ENCODE data around the gene GCC1. TPM values are rescaled to one million over a fixed set of nuclear protein-coding genes. Genes with fewer than 3 reads are reported as not detected.
A peak's percentile ranks its signal among the peaks of the same experiment; 100 is the strongest.

The GCC1 gene
- 17.4 and 17.5 TPM in 2 replicates for total RNA-seq
- long read RNA-seq, full-length matches to known transcripts, result 59 of 73 reads
- long read RNA-seq, partial matches to known transcripts, result 0 of 73 reads
- long read RNA-seq, other reads (novel, unspliced or antisense), result 14 of 73 reads

GRCh38 chr7:127585044-127585953, at the start of gene GCC1:
Gene GCC1 (minus strand): TSS chr7:127585596. CDS start chr7:127585182, 414 bp downstream.
- peaks cover 14% of the 10 kb centered on the region for H3K36me3 Mint-ChIP-seq (ENCODE audit: insufficient read depth)
- H3K27ac Mint-ChIP-seq, result peak within 1 kb of the TSS; percentile 91
- H3K4me1 Mint-ChIP-seq (ENCODE audit: low read depth), result peaks cover 20% of the 10 kb centered on the region
- H3K9me3 Mint-ChIP-seq (ENCODE audit: low read depth), result no peaks in the 10 kb centered on the region
- TF ChIP-seq CTCF (IDR thresholded peaks at IDR 0.05; ENCODE audit: unreplicated experiment), result no peak
- no peaks in the 10 kb centered on the region for H3K27me3 Mint-ChIP-seq
- peak; percentile 93 for DNase-seq (ENCODE audit: low spot score, unreplicated experiment)
- peak within 1 kb of the TSS; percentile 92 for H3K4me3 Mint-ChIP-seq (ENCODE audit: low read depth)

DNA sequence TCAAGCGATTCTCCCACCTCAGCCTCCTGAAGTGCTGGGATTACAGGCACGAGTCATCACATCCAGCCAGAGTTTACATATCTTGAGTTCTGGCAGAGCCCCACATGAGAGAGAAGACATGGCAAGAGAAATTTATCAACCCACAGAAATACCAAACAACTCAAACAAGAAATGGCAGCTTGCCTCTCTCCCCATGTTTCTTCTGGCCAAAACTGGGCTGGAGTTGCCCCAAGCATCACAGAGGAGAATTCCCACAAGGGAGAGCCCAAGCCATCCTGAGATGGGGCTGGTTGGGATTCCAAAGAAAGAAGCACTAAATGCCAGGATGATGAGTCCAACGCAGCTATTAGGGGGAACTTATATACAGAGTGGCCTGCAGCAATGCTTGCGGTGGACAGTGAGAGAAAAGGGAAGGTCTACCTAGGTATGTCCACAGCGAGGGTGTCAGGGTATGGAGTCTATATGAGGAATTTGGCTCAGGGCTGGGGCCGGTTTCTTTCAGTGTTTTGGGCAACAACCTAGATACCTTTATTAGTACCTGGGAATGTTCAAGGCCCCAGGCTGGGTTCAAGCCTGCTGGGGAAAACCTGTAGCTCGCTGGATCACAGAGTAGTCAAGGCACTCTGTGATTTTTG, 47.0 kb upstream of the GCC1 start:
- DNase-seq (ENCODE audit: low spot score, unreplicated experiment), result no peak
- H3K27me3 Mint-ChIP-seq, result peaks cover 9% of the 10 kb centered on the region
- H3K36me3 Mint-ChIP-seq (ENCODE audit: insufficient read depth), result no peaks in the 10 kb centered on the region
- H3K9me3 Mint-ChIP-seq (ENCODE audit: low read depth), result no peaks in the 10 kb centered on the region
- no peak overlapping the region for H3K27ac Mint-ChIP-seq
- no peak overlapping the region for H3K4me3 Mint-ChIP-seq (ENCODE audit: low read depth)
- no peak for TF ChIP-seq CTCF (IDR thresholded peaks at IDR 0.05; ENCODE audit: unreplicated experiment)
- H3K4me1 Mint-ChIP-seq (ENCODE audit: low read depth), result peaks cover 5% of the 10 kb centered on the region

GRCh38 chr7:127629268-127629854, 44.0 kb upstream of the GCC1 start:
- Mint-ChIP-seq H3K36me3 (ENCODE audit: insufficient read depth) (no peaks in the 10 kb centered on the region), H3K9me3 (ENCODE audit: low read depth) (peaks cover 3% of the 10 kb centered on the region), H3K4me1 (ENCODE audit: low read depth) (peaks cover 2% of the 10 kb centered on the region), H3K4me3 (ENCODE audit: low read depth) (no peak overlapping the region), H3K27ac (no peak overlapping the region), H3K27me3 (peaks cover 12% of the 10 kb centered on the region)
- DNase-seq (ENCODE audit: low spot score, unreplicated experiment), result peak; percentile 51
- TF ChIP-seq CTCF (IDR thresholded peaks at IDR 0.05; ENCODE audit: unreplicated experiment), result peak; percentile 72

DNA sequence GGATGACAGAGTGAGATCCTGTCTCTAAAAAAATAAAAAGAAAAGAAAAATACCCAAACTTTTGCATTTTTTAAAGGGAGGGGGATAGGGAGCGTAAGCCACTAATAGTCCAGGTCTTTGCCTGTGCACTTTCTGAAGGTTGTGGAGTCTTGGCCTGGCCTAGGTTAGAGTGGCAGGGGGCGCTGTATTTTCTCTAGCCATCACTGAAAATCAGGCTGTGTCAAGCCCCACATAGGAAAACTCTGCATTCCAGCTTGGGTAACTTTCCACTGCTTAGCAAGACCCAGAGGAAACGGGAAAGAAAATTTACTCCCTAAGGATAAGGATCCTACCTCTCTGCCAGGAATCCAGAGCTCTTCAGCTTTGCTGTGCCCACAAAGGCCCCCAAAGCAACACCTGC, 43.0 kb upstream of the GCC1 start:
- Mint-ChIP-seq H3K27ac (no peak overlapping the region), H3K9me3 (ENCODE audit: low read depth) (peaks cover 3% of the 10 kb centered on the region)
- no peak for DNase-seq (ENCODE audit: low spot score, unreplicated experiment)

More for the DNA sequence above, 43.0 kb upstream of the GCC1 start:
- Mint-ChIP-seq H3K27me3 (peaks cover 7% of the 10 kb centered on the region), H3K36me3 (ENCODE audit: insufficient read depth) (no peaks in the 10 kb centered on the region), H3K4me1 (ENCODE audit: low read depth) (peaks cover 2% of the 10 kb centered on the region), H3K4me3 (ENCODE audit: low read depth) (no peak overlapping the region)
- no peak for TF ChIP-seq CTCF (IDR thresholded peaks at IDR 0.05; ENCODE audit: unreplicated experiment)
